ENCODE measurements around the gene PGRMC1.

- TF ChIP-seq CTCF (IDR thresholded peaks at IDR 0.05 in 8 of 11, conservative IDR thresholded peaks at IDR 0.05 in 3 of 11) (no peak), POLR2AphosphoS5 (IDR thresholded peaks at IDR 0.05) (no peak)
These were observed 4.1 kb upstream of the PGRMC1 start for GRCh38 chrX:119231936-119232445.
